Measurements from ENCODE around the gene C6orf132. TPM values are rescaled to one million over a fixed set of nuclear protein-coding genes. Genes with fewer than 3 reads are reported as not detected.
A peak's percentile ranks its signal among the peaks of the same experiment; 100 is the strongest.

The C6orf132 gene
- total and polyA plus RNA-seq, 9 of the 15 experiments (the other 6 are each of a cell fraction or from before 2014, with no cell fraction given), result 0.06 to 0.35 (median 0.14) TPM

GRCh38 chr6:42137194-42137753 is 5.1 kb downstream of the C6orf132 start (continued):
- TF ChIP-seq, protein P1, sequence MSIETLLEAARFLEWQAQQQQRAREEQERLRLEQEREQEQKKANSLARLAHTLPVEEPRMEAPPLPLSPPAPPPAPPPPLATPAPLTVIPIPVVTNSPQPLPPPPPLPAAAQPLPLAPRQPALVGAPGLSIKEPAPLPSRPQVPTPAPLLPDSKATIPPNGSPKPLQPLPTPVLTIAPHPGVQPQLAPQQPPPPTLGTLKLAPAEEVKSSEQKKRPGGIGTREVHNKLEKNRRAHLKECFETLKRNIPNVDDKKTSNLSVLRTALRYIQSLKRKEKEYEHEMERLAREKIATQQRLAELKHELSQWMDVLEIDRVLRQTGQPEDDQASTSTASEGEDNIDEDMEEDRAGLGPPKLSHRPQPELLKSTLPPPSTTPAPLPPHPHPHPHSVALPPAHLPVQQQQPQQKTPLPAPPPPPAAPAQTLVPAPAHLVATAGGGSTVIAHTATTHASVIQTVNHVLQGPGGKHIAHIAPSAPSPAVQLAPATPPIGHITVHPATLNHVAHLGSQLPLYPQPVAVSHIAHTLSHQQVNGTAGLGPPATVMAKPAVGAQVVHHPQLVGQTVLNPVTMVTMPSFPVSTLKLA (conservative IDR thresholded peaks at IDR 0.05), result 0 out of 4 replicates have a peak, but pooled peaks of 1 of the 2 experiments have one; percentile 32
- no peak for TF ChIP-seq CGGBP1 (CRISPR knock-in tag; IDR thresholded peaks at IDR 0.05)
- TF ChIP-seq HINFP (tag; conservative IDR thresholded peaks at IDR 0.05; ENCODE audit: low read depth), result no peak
- TF ChIP-seq RBBP5 (IDR thresholded peaks at IDR 0.05; ENCODE audit: borderline replicate concordance, insufficient read depth, low read length, poor library complexity, severe bottlenecking), result peak; percentile 54
- TF ChIP-seq SMARCC2 (IDR thresholded peaks at IDR 0.05; ENCODE audit: low read depth), result 0 out of 2 replicates have a peak, but pooled peaks have one; percentile 53
- no peak for TF ChIP-seq NKRF (IDR thresholded peaks at IDR 0.05; ENCODE audit: borderline replicate concordance)
- TF ChIP-seq ARID1B (IDR thresholded peaks at IDR 0.05), result 0 out of 2 replicates have a peak, but pooled peaks have one; percentile 5
- no peak for TF ChIP-seq CHD2 (IDR thresholded peaks at IDR 0.05; ENCODE audit: low read depth, low read length)
- no peak for TF ChIP-seq JUN (IDR thresholded peaks at IDR 0.05; ENCODE audit: borderline replicate concordance, low read depth, low read length)
- no peak for TF ChIP-seq JUN (CRISPR knock-in tag; IDR thresholded peaks at IDR 0.05; ENCODE audit: borderline replicate concordance)
- no peak for TF ChIP-seq HMG20A (CRISPR knock-in tag; conservative IDR thresholded peaks at IDR 0.05)
- TF ChIP-seq ATF6 (CRISPR knock-in tag; IDR thresholded peaks at IDR 0.05), result no peak
- no peak for TF ChIP-seq ZBTB1 (CRISPR knock-in tag; IDR thresholded peaks at IDR 0.05; ENCODE audit: borderline replicate concordance, low read depth)
- no peak for TF ChIP-seq SNRNP70 (optimal IDR thresholded peaks at IDR 0.05; ENCODE audit: low read depth, low read length)
- TF ChIP-seq CXXC5 (CRISPR knock-in tag; IDR thresholded peaks at IDR 0.05), result no peak
- TF ChIP-seq SMAD3 (CRISPR knock-in tag; conservative IDR thresholded peaks at IDR 0.05), result no peak
- no peak for TF ChIP-seq FOXP4 (CRISPR knock-in tag; IDR thresholded peaks at IDR 0.05; ENCODE audit: borderline replicate concordance)
- no peak for TF ChIP-seq KLF1 (tag; IDR thresholded peaks at IDR 0.05)

Data from K562 (cell line).